ENCODE measurements around the gene NTN1. TPM values are rescaled to one million over a fixed set of nuclear protein-coding genes. Genes with fewer than 3 reads are reported as not detected.

The NTN1 gene
- polyA plus RNA-seq, 3 donors, result 3.3 to 12.0 (median 7.9) TPM

Other genes with a start within 250 kb of the NTN1 start
- 1 to 10 TPM; 2.4 to 3.6 (median 3.3) TPM for gene MFSD6L, start 222.1 kb upstream of the NTN1 start, polyA plus RNA-seq (ENCODE audit: insufficient read length in 3 of 3)
- gene PIK3R6, start 153.8 kb upstream of the NTN1 start, polyA plus RNA-seq (ENCODE audit: insufficient read length in 3 of 3), result 1 to 10 TPM; 1.2 to 2.2 (median 1.4) TPM
- 1 to 10 TPM in 1 of 3 donors, under 1 TPM in 2; 0.81 to 1.3 (median 0.90) TPM for gene PIK3R5, start 55.8 kb upstream of the NTN1 start, polyA plus RNA-seq (ENCODE audit: insufficient read length in 3 of 3)

Data from renal cortex interstitium (tissue), 3 donors.